Stimulated activated CD4-positive, alpha-beta T cell treated with anti-CD3 and anti-CD28 coated beads, TNF-alpha, amount 100 ng/mL, for 48 hours (primary cell): ENCODE results near the gene STARD3NL.
"Not testable (repeated sequence)": the region's sequence is repeated elsewhere in the genome, so short reads cannot be mapped to it uniquely, and the experiment has no call there.

Experiments
- DNase-seq, 3 donors: peaks; one replicate each; pipeline ENCODE4 v3.0.0-alpha.2; 2020; ENCODE audit warnings: low read depth in 3 of 3

STARD3NL gene

DNA sequence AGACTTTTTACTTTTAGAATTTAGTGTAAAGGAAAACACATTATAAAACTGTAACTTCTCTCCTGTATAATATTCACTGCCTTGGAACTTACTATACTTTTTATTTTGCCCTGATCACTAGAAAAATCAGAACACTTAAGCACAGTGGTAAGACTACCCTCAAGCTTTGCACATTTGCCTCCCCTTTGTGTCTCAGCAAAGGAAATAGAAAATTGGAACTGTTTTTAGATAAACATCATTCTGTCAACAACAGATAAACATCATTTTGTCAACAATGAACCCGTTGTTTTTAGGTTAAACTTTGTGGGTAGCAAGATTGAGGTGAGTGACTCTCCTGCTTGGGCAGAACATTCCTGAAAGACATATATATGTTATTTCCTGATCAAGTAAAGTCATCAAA is 86.6 kb downstream of the STARD3NL start:
- DNase-seq = not testable (repeated sequence)

DNA sequence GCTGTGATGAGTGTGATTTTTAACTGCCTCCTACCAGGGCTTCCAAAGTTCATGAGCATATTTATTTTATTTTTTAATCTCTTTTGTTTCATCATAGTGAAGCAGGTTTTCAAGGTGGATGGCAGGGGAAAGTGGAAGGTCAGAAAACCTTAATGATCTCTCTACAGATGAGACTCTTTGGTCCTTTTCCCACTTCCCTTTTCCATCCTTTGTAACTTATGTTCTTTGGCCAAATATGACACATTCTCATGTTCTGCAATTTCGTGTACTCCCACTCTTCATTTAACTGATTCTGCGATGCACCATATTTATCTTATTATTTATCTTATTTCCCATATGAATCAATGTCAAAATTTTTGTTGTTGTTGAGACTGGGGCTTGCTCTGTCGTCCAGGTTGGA is 87.9 kb downstream of the STARD3NL start:
- DNase-seq = not testable (repeated sequence)

GRCh38 chr7:38269704-38270346 is 91.8 kb downstream of the STARD3NL start:
- DNase-seq = not testable (repeated sequence)

DNA sequence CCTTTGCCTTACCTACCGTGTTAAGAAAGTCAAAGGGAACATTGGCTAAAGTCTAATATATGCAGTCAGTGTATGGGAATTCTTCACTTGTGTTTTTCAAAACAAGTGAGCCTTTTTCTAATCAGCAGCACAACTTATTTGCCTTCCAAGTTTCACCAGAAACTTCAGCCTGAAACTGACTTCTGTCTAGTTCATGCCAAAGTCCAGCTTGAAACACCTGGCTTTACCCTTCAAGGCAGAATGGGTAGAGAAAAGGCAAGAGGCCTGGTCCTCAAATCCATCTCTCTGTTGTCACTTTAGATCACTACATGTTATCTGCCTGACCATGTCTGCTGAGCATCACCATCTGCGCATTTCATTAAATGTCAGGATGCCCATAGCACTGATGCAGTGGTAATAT is 92.4 kb downstream of the STARD3NL start:
- not testable (repeated sequence) for DNase-seq

- DNase-seq = no peak
These were observed 95.4 kb downstream of the STARD3NL start, which contains the start of gene TARP for GRCh38 chr7:38273286-38273995. Gene TARP (minus strand): TSS chr7:38273636.

DNA sequence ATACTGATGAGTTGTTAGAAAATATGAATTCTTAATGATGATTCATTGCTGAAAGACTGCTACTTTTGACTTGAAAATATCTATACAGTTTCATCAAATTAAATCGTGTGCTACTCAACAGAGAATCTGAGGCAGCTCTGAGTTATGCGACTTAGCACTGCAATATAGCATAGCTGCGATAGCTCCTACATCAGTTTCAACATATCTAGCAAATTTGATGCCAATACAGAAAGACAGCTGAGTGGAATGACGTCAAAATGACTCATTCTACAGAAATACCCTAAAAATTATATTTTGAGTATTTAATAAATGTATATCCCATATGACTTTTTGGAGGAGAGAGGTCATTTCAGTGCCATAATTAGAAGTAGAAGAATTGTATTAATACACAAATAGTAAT is 96.4 kb downstream of the STARD3NL start:
- DNase-seq = no peak

DNA sequence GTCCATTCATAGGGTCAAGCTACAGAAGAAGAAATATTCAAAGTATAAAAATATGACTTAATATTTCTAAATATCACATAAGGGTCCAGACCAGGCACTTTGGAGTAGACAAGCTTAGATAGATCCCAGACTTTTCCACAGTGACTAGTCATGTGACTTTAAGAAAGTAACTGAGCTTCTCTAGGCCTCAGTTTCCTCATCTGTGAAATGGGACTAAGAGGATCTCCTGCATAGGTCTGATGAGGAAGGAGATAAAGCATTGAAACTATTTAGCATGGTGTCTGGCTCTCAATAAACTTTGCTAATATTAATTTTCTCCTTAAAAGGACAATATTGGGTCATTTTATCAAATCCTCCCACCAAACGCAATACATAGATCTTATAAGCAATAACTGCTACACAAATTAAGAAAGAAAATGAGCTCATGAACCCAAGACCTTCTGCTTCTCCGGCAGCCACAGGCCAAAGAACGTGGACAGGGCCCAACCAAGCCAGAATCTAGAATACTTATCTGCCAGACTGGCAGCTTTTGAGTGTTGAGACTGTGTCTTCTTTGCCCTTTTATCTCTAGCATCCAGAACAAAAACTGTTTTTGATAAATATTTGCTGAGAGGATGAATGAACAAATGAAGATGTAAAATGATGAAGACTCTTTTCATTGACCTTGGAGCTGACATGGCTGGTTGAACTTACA is 97.0 kb downstream of the STARD3NL start:
- no peak for DNase-seq

- DNase-seq = no peak
These were observed 98.2 kb downstream of the STARD3NL start for GRCh38 chr7:38276096-38276877.

DNA sequence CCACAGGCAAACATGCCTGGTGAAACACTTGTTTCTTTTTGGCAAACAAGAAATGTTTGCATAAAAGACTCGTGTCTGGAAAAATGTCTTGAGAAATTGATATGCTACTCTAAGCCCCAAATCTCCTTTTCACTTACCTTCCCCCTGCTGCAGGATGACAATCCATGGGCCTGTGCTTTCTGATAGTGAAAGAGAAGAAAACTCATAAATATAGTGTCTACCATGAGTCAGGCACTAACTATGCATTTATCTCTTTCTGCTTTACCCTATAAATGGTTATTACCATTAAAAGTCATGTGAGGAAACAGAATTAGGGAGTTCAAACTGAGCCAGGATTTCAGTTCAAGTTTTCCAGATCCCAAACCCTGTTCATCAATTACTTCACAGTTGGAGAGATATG is 102.0 kb downstream of the STARD3NL start:
- no peak for DNase-seq
